GM23338 (cell line): ENCODE data around the gene MBLAC1. TPM values are rescaled to one million over a fixed set of nuclear protein-coding genes. Genes with fewer than 3 reads are reported as not detected.
A peak's percentile ranks its signal among the peaks of the same experiment; 100 is the strongest.

Experiments
- ATAC-seq: fragments of 200-7000 bp; cut with Tn5 transposase; 3 replicates; pipeline ENCODE4 v1.9.1; 2020
- DNase-seq: peaks from one replicate; pipeline ENCODE4 v3.0.0-alpha.2; 2015; ENCODE audit warnings: low spot score
- H2AFZ ChIP-seq: fragments of 200-600 bp; sonication (generic); 2 replicates; pipeline ENCODE4 v1.8.0; 2016; ENCODE audit warnings: antibody characterized with exemption, mild to moderate bottlenecking, moderate library complexity
- H3F3A ChIP-seq: fragments of 200-600 bp; sonication (generic); replicated peaks from 2 replicates; pipeline ENCODE4 v1.8.0; 2017; ENCODE audit warnings: antibody characterized with exemption, mixed run types, low read depth
- H3K27ac ChIP-seq: fragments of 200-600 bp; sonication (generic); 2 replicates; pipeline ENCODE4 v1.6.1; 2016; ENCODE audit warnings: low read depth
- H3K27me3 ChIP-seq: fragments of 200-600 bp; sonication (generic); 2 replicates; pipeline ENCODE4 v1.8.0; 2016; ENCODE audit warnings: mild to moderate bottlenecking, mixed run types, moderate library complexity; ENCODE audit not compliant: insufficient read depth
- H3K36me3 ChIP-seq: fragments of 200-600 bp; sonication (generic); 2 replicates; pipeline ENCODE4 v1.8.0; 2016; ENCODE audit warnings: mild to moderate bottlenecking; ENCODE audit not compliant: insufficient read depth
- H3K4me1 ChIP-seq: fragments of 200-600 bp; sonication (generic); 2 replicates; pipeline ENCODE4 v1.8.0; 2016; ENCODE audit warnings: mild to moderate bottlenecking, moderate library complexity; ENCODE audit not compliant: insufficient read depth
- H3K4me2 ChIP-seq: fragments of 200-600 bp; sonication (generic); 2 replicates; pipeline ENCODE4 v1.7.1; 2017; ENCODE audit warnings: mixed run types
- H3K4me3 ChIP-seq: fragments of 200-600 bp; sonication (generic); 2 replicates; pipeline ENCODE4 v1.6.1; 2016; ENCODE audit warnings: mixed run types
- H3K79me2 ChIP-seq: fragments of 200-600 bp; sonication (generic); replicated peaks from 2 replicates; pipeline ENCODE4 v1.8.0; 2017; ENCODE audit warnings: mild to moderate bottlenecking; ENCODE audit not compliant: insufficient read depth
- H3K9me2 ChIP-seq: fragments of 200-600 bp; sonication (generic); 2 replicates; pipeline ENCODE4 v1.8.0; 2017; ENCODE audit not compliant: insufficient read depth
- H4K20me1 ChIP-seq: fragments of 200-600 bp; sonication (generic); replicated peaks from 2 replicates; pipeline ENCODE4 v1.8.0; 2017; ENCODE audit warnings: mild to moderate bottlenecking; ENCODE audit not compliant: insufficient read depth
- H3K27ac Mint-ChIP-seq: 2 replicates; pipeline ENCODE4 v1.8.0; 2020; ENCODE audit warnings: inconsistent platforms, mild to moderate bottlenecking, moderate library complexity, mixed read lengths
- H3K27me3 Mint-ChIP-seq: 3 replicates; pipeline ENCODE4 v1.8.0; 2022; ENCODE audit warnings: low read depth, mild to moderate bottlenecking, moderate library complexity, mixed read lengths, inconsistent platforms; ENCODE audit not compliant: insufficient read depth, poor library complexity
- H3K36me3 Mint-ChIP-seq: 3 replicates; pipeline ENCODE4 v1.8.0; 2021; ENCODE audit warnings: low read depth, mild to moderate bottlenecking, inconsistent platforms, moderate library complexity, mixed read lengths
- H3K4me1 Mint-ChIP-seq: 3 replicates; pipeline ENCODE4 v1.8.0; 2020; ENCODE audit warnings: mild to moderate bottlenecking, inconsistent platforms, mixed read lengths
- H3K4me3 Mint-ChIP-seq: 3 replicates; pipeline ENCODE4 v1.8.0; 2021; ENCODE audit warnings: moderate library complexity, mild to moderate bottlenecking, inconsistent platforms, mixed read lengths
- H3K9me3 Mint-ChIP-seq: 3 replicates; pipeline ENCODE4 v1.8.0; 2020; ENCODE audit warnings: moderate library complexity, mild to moderate bottlenecking, inconsistent platforms, mixed read lengths
- CREB1 ChIP-seq: fragments of 250-450 bp; sonication (Bioruptor Pico); IDR thresholded peaks from 2 replicates; pipeline ENCODE4 v1.5.0; 2020; ENCODE audit warnings: low read depth, mild to moderate bottlenecking, moderate library complexity
- CTCF ChIP-seq, 2 experiments: fragments of 200-600 bp in 1 of 2; sonication (generic) in 1 of 2; conservative IDR thresholded peaks; 2 replicates each; pipeline versions ENCODE4 v1.5.1 to v1.6.1; 2016 to 2017; ENCODE audit warnings: antibody characterized with exemption in 2 of 2, low read depth in 2 of 2, mild to moderate bottlenecking in 2 of 2, moderate library complexity in 1 of 2
- ETS1 ChIP-seq: IDR thresholded peaks from 2 replicates; pipeline ENCODE4 v1.6.1; 2016; ENCODE audit warnings: antibody characterized with exemption
- EZH2 ChIP-seq: fragments of 200-600 bp; sonication (generic); IDR thresholded peaks from one replicate; pipeline ENCODE4 v1.8.0; 2017; ENCODE audit warnings: antibody characterized with exemption, mild to moderate bottlenecking, low read depth; ENCODE audit not compliant: unreplicated experiment
- EZH2phosphoT487 ChIP-seq: fragments of 200-600 bp; sonication (generic); IDR thresholded peaks from one replicate; pipeline ENCODE4 v1.8.1; 2018; ENCODE audit warnings: antibody characterized with exemption; ENCODE audit not compliant: unreplicated experiment
- POLR2AphosphoS5 ChIP-seq: IDR thresholded peaks from 2 replicates; pipeline ENCODE4 v1.6.1; 2016; ENCODE audit warnings: antibody characterized with exemption, low read depth
- STAT1 ChIP-seq: IDR thresholded peaks from one replicate; pipeline ENCODE4 v1.6.1; 2016; ENCODE audit warnings: antibody characterized with exemption; ENCODE audit not compliant: unreplicated experiment
- ZNF114 ChIP-seq: fragments of 250-450 bp; sonication (Bioruptor Pico); IDR thresholded peaks from 2 replicates; pipeline ENCODE4 v1.5.0; 2020; ENCODE audit warnings: mild to moderate bottlenecking, moderate library complexity
- ZNF462 ChIP-seq: fragments of 250-450 bp; sonication (Bioruptor Pico); IDR thresholded peaks from 2 replicates; pipeline ENCODE4 v1.5.0; 2020; ENCODE audit warnings: mild to moderate bottlenecking, moderate library complexity
- polyA plus RNA-seq: library from polyadenylated mRNA; unstranded; fragments of >200 nt; fragmentation: Nextera tagmentation; extraction: Ambion mirVana; gene quantifications from 2 replicates; pipeline ENCODE4 v1.2.1, GENCODE V29; 2016
- total RNA-seq: library from RNA; depleted of rRNA; stranded (reverse); fragments of >200 nt; shearing (Covaris generic); gene quantifications from 2 replicates; pipeline ENCODE4 v1.2.3, GENCODE V29; 2014
- TF ChIP-seq, protein P1 (sequence below): IDR thresholded peaks from one replicate; pipeline ENCODE4 v1.6.1; 2018; ENCODE audit warnings: antibody characterized with exemption; ENCODE audit not compliant: unreplicated experiment

MBLAC1 gene
- total and polyA plus RNA-seq, 2 experiments from 2014 or later: 2.7 to 5.7 TPM

DNA sequence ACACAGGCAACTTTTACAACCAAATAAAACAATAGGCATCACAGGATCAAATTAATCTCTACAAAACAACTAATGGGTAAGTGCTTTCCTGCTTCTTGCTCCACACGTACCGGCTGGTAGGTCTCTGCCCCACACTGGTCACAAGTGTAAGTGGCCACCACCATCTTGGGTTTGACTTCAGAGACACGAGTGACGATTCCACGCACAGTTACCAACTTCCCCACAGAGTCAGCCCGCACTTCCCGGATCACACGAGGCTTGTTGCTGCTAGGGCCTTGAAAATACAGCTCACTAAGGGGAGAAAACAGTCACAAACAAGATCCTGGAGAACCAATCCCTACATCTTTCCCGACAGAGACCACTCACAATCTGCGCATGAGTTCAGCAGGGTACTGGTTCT is 27.9 kb upstream of the MBLAC1 start:
- H3K27me3 Mint-ChIP-seq: peaks cover 49% of the 10 kb centered on the region
- Histone ChIP-seq H3K4me2 (no peak overlapping the region), H3K27ac (peak overlapping the region; percentile 100), H3K27me3 (no peaks in the 10 kb centered on the region), H3K9me2 (no peaks in the 10 kb centered on the region), H4K20me1 (peaks cover 53% of the 10 kb centered on the region), H3K4me3 (peak overlapping the region; percentile 100; the same call in 1 of the 2 replicates), H2AFZ (no peak overlapping the region), H3K4me1 (peaks cover 13% of the 10 kb centered on the region), H3K79me2 (peaks cover 60% of the 10 kb centered on the region), H3F3A (peaks cover 68% of the 10 kb centered on the region), H3K36me3 (peaks cover 62% of the 10 kb centered on the region)
- TF ChIP-seq EZH2phosphoT487: no peak
- TF ChIP-seq POLR2AphosphoS5: no peak
- TF ChIP-seq STAT1: no peak
- no peak for TF ChIP-seq EZH2
- TF ChIP-seq, protein P1, sequence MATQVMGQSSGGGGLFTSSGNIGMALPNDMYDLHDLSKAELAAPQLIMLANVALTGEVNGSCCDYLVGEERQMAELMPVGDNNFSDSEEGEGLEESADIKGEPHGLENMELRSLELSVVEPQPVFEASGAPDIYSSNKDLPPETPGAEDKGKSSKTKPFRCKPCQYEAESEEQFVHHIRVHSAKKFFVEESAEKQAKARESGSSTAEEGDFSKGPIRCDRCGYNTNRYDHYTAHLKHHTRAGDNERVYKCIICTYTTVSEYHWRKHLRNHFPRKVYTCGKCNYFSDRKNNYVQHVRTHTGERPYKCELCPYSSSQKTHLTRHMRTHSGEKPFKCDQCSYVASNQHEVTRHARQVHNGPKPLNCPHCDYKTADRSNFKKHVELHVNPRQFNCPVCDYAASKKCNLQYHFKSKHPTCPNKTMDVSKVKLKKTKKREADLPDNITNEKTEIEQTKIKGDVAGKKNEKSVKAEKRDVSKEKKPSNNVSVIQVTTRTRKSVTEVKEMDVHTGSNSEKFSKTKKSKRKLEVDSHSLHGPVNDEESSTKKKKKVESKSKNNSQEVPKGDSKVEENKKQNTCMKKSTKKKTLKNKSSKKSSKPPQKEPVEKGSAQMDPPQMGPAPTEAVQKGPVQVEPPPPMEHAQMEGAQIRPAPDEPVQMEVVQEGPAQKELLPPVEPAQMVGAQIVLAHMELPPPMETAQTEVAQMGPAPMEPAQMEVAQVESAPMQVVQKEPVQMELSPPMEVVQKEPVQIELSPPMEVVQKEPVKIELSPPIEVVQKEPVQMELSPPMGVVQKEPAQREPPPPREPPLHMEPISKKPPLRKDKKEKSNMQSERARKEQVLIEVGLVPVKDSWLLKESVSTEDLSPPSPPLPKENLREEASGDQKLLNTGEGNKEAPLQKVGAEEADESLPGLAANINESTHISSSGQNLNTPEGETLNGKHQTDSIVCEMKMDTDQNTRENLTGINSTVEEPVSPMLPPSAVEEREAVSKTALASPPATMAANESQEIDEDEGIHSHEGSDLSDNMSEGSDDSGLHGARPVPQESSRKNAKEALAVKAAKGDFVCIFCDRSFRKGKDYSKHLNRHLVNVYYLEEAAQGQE: no peak
- no peak for TF ChIP-seq CREB1
- TF ChIP-seq ZNF114 (CRISPR knock-in tag): no peak
- no peak for TF ChIP-seq CTCF (conservative IDR thresholded peaks at IDR 0.05; ENCODE audit: low read depth in 2 of 2)
- no peak for ATAC-seq
- DNase-seq: no peak
- H3K36me3 Mint-ChIP-seq: peaks cover 86% of the 10 kb centered on the region
- peaks cover 41% of the 10 kb centered on the region for H3K4me1 Mint-ChIP-seq
- H3K9me3 Mint-ChIP-seq: peaks cover 5% of the 10 kb centered on the region; the same call in 2 of the 3 replicates
- peak overlapping the region; percentile 98 for H3K27ac Mint-ChIP-seq
- H3K4me3 Mint-ChIP-seq: peak overlapping the region; percentile 95

DNA sequence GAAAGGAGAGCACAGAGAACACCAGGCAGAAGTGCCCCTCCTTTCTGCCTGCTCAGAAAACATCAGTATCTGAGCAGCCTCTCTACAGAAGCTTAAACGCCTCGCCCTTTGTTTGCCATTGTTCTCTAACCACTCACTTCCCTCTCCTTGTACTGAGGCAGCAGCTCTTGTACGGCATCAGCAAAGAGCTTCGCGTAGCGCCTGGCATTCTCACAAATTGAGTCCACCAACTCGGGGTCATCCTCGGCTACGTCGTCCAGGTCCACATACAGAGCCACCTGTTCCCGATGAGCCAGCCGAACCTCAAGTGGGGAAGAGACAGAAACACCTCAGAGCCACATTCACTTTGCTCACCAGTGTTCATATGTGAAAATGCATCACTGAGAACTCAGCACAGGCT is 27.3 kb upstream of the MBLAC1 start:
- H3K27me3 ChIP-seq: no peaks in the 10 kb centered on the region
- Mint-ChIP-seq H3K36me3 (peaks cover 81% of the 10 kb centered on the region), H3K4me1 (peaks cover 41% of the 10 kb centered on the region), H3K4me3 (peak overlapping the region; percentile 95), H3K9me3 (peaks cover 5% of the 10 kb centered on the region; the same call in 2 of the 3 replicates), H3K27ac (peak overlapping the region; percentile 98), H3K27me3 (peaks cover 49% of the 10 kb centered on the region)
- peaks cover 60% of the 10 kb centered on the region for H3K79me2 ChIP-seq
- peaks cover 13% of the 10 kb centered on the region for H3K4me1 ChIP-seq
- no peak for DNase-seq
- H3K4me2 ChIP-seq: peak overlapping the region; percentile 100
- peak overlapping the region; percentile 100 for H3K27ac ChIP-seq
- peaks cover 64% of the 10 kb centered on the region for H3F3A ChIP-seq
- H4K20me1 ChIP-seq: peaks cover 49% of the 10 kb centered on the region
- peaks cover 57% of the 10 kb centered on the region for H3K36me3 ChIP-seq
- H3K9me2 ChIP-seq: no peaks in the 10 kb centered on the region
- H2AFZ ChIP-seq: no peak overlapping the region
- no peak for ATAC-seq
- H3K4me3 ChIP-seq: peak overlapping the region; percentile 100
- TF ChIP-seq ZNF114 (CRISPR knock-in tag) (no peak), ZNF462 (no peak), ETS1 (no peak)
